ENCODE data around the gene TMEM144. TPM values are rescaled to one million over a fixed set of nuclear protein-coding genes. Genes with fewer than 3 reads are reported as not detected.
A peak's percentile ranks its signal among the peaks of the same experiment; 100 is the strongest.

The TMEM144 gene
- total RNA-seq, 1 experiment from 2014 or later, result 13.4 TPM

- Histone ChIP-seq H4K20me1 (ENCODE audit: insufficient read depth) (no peaks in the 10 kb centered on the region), H3K4me1 (replicated peaks; ENCODE audit: insufficient read depth) (no peaks in the 10 kb centered on the region; the same call in 1 of the 2 replicates), H3K27me3 (ENCODE audit: insufficient read depth, low read depth) (no peaks in the 10 kb centered on the region), H3K79me2 (ENCODE audit: low read depth) (no peaks in the 10 kb centered on the region), H3K36me3 (ENCODE audit: low read depth) (no peaks in the 10 kb centered on the region), H3K27ac (0 out of 2 replicates have a peak overlapping the region, but pooled peaks have one; percentile 86), H2AFZ (no peak overlapping the region), H3F3A (ENCODE audit: insufficient read depth, low read depth) (peaks cover 3% of the 10 kb centered on the region; the same call in 1 of the 2 replicates), H3K9me3 (ENCODE audit: insufficient read depth, low read depth) (no peaks in the 10 kb centered on the region), H3K4me3 (no peak overlapping the region), H3K9me2 (ENCODE audit: insufficient read depth) (no peaks in the 10 kb centered on the region; the same call in 1 of the 2 replicates), H3K4me2 (no peak overlapping the region)
- intact Hi-C loops (cut with micrococcal nuclease; ENCODE audit: unreplicated experiment), result no loop called here
- no peak for DNase-seq
- CTCF ChIA-PET, result no interaction called here
- POLR2A ChIA-PET (ENCODE audit: unreplicated experiment), result no interaction called here
- BruUV-seq (replicated peaks), result no TSS peak
- TF ChIP-seq EZH2 (IDR thresholded peaks at IDR 0.05; ENCODE audit: low read depth), result no peak
- TF ChIP-seq CTCF (conservative IDR thresholded peaks at IDR 0.05), result no peak
These were observed 1.2 kb upstream of the TMEM144 start for GRCh38 chr4:158208963-158209640.

- H3K27me3 ChIP-seq (ENCODE audit: insufficient read depth, low read depth), result no peaks in the 10 kb centered on the region
- H3K4me3 ChIP-seq, result peak overlapping the region; percentile 76
- H3K4me2 ChIP-seq, result peak overlapping the region; percentile 95
- H3F3A ChIP-seq (ENCODE audit: insufficient read depth, low read depth), result peaks cover 3% of the 10 kb centered on the region; the same call in 1 of the 2 replicates
- H3K36me3 ChIP-seq (ENCODE audit: low read depth), result no peaks in the 10 kb centered on the region
- no peaks in the 10 kb centered on the region; the same call in 1 of the 2 replicates for H3K9me2 ChIP-seq (ENCODE audit: insufficient read depth)
- H3K9me3 ChIP-seq (ENCODE audit: insufficient read depth, low read depth), result no peaks in the 10 kb centered on the region
- H3K27ac ChIP-seq, result peak overlapping the region; percentile 86
- H4K20me1 ChIP-seq (ENCODE audit: insufficient read depth), result no peaks in the 10 kb centered on the region
- H3K4me1 ChIP-seq (replicated peaks; ENCODE audit: insufficient read depth), result no peaks in the 10 kb centered on the region; the same call in 1 of the 2 replicates
- ChIA-PET CTCF (no interaction called here), POLR2A (ENCODE audit: unreplicated experiment) (no interaction called here)
- no peaks in the 10 kb centered on the region for H3K79me2 ChIP-seq (ENCODE audit: low read depth)
- intact Hi-C loops (cut with micrococcal nuclease; ENCODE audit: unreplicated experiment), result loop anchor here (5.0 kb wide), 1 partner anchor 46 kb away; no protein-coding TSS in a partner anchor
- TF ChIP-seq CTCF (conservative IDR thresholded peaks at IDR 0.05) (no peak), EZH2 (IDR thresholded peaks at IDR 0.05; ENCODE audit: low read depth) (no peak)
- DNase-seq, result no peak
- H2AFZ ChIP-seq, result peak overlapping the region; percentile 91
- no TSS peak for BruUV-seq (replicated peaks)
These were observed 936 bp downstream of the TMEM144 start for GRCh38 chr4:158211222-158211621.

- TF ChIP-seq EZH2 (IDR thresholded peaks at IDR 0.05; ENCODE audit: low read depth), result no peak
- TF ChIP-seq CTCF (conservative IDR thresholded peaks at IDR 0.05), result no peak
- no peaks in the 10 kb centered on the region; the same call in 1 of the 2 replicates for H3K4me1 ChIP-seq (replicated peaks; ENCODE audit: insufficient read depth)
- POLR2A ChIA-PET (ENCODE audit: unreplicated experiment), result no interaction called here
- H3K36me3 ChIP-seq (ENCODE audit: low read depth), result no peaks in the 10 kb centered on the region
- no peak overlapping the region for H2AFZ ChIP-seq
- intact Hi-C loops (cut with micrococcal nuclease; ENCODE audit: unreplicated experiment), result loop anchor here (5.0 kb wide), 1 partner anchor 44 kb away; no protein-coding TSS in a partner anchor
- no TSS peak for BruUV-seq (replicated peaks)
- H3K27me3 ChIP-seq (ENCODE audit: insufficient read depth, low read depth), result no peaks in the 10 kb centered on the region
- H3K79me2 ChIP-seq (ENCODE audit: low read depth), result no peaks in the 10 kb centered on the region
- no peaks in the 10 kb centered on the region for H4K20me1 ChIP-seq (ENCODE audit: insufficient read depth)
- no peak overlapping the region for H3K4me3 ChIP-seq
- no peaks in the 10 kb centered on the region; the same call in 1 of the 2 replicates for H3K9me2 ChIP-seq (ENCODE audit: insufficient read depth)
- CTCF ChIA-PET, result no interaction called here
- H3K27ac ChIP-seq, result no peak overlapping the region
- DNase-seq, result no peak
- H3K4me2 ChIP-seq, result no peak overlapping the region
- H3F3A ChIP-seq (ENCODE audit: insufficient read depth, low read depth), result peaks cover 3% of the 10 kb centered on the region; the same call in 1 of the 2 replicates
- no peaks in the 10 kb centered on the region for H3K9me3 ChIP-seq (ENCODE audit: insufficient read depth, low read depth)
These were observed 3.2 kb downstream of the TMEM144 start for GRCh38 chr4:158213466-158213865.

All from PC-9 (cell line).